Measurements from ENCODE around the gene PSKH1. TPM values are rescaled to one million over a fixed set of nuclear protein-coding genes. Genes with fewer than 3 reads are reported as not detected.

Gene PSKH1
- total and polyA plus RNA-seq, 9 of the 15 experiments (the other 6 are each of a cell fraction or from before 2014, with no cell fraction given) = 0.96 to 20.9 (median 9.4) TPM

DNA sequence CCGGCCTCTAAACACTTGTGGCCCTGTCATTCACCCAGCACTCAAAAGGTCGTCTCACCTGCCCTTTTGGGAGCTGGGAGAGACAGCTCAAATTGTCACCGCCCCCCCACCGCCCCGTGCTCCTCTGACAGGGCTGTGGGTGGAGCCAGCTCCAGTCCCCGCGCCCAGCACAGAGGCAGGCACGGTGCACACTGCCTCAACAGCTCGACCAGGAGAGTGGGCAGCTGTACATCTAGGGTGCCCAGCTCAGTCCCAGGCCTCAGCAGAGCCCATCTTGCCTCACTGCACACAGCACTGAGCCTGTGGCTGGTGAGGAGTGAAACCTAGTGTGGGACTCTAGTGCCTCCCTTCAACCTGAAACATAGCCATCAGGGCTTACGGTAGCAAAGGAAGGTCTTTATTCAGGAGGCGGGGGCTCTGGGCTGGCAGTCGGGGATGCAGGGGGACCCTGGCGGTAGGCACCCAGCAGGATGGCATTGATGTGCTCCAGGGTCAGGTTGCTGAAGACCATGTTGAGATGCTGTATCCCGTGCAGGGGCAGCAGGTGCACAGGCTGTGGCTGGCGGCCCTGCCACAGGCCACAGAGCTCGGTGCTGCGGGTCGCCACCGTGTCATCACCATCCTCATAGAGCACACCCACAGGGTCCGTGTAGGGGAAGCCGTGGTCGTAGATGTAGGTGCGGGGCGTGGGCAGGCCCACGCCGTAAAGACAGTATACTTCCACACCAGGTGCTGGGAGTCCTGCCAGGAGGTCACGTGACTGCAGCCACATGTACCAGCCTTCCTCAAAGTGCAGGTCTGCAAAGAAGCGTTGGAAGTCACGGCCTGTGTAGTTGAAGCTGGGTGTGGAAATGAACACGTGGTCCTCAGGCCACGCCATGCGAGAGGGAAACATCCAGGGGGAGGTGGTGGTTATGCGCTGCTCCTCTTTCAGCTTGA lies 46.7 kb downstream of the PSKH1 start (continued):
- TF ChIP-seq, protein P1, sequence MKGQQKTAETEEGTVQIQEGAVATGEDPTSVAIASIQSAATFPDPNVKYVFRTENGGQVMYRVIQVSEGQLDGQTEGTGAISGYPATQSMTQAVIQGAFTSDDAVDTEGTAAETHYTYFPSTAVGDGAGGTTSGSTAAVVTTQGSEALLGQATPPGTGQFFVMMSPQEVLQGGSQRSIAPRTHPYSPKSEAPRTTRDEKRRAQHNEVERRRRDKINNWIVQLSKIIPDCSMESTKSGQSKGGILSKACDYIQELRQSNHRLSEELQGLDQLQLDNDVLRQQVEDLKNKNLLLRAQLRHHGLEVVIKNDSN (CRISPR knock-in tag; IDR thresholded peaks at IDR 0.05) = 0 out of 2 replicates have a peak, but pooled peaks have one; percentile 45
- TF ChIP-seq, protein P2, sequence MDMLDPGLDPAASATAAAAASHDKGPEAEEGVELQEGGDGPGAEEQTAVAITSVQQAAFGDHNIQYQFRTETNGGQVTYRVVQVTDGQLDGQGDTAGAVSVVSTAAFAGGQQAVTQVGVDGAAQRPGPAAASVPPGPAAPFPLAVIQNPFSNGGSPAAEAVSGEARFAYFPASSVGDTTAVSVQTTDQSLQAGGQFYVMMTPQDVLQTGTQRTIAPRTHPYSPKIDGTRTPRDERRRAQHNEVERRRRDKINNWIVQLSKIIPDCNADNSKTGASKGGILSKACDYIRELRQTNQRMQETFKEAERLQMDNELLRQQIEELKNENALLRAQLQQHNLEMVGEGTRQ (CRISPR knock-in tag; IDR thresholded peaks at IDR 0.05) = peak; percentile 35
- no peak for TF ChIP-seq ZC3H8 (IDR thresholded peaks at IDR 0.05)

DNA sequence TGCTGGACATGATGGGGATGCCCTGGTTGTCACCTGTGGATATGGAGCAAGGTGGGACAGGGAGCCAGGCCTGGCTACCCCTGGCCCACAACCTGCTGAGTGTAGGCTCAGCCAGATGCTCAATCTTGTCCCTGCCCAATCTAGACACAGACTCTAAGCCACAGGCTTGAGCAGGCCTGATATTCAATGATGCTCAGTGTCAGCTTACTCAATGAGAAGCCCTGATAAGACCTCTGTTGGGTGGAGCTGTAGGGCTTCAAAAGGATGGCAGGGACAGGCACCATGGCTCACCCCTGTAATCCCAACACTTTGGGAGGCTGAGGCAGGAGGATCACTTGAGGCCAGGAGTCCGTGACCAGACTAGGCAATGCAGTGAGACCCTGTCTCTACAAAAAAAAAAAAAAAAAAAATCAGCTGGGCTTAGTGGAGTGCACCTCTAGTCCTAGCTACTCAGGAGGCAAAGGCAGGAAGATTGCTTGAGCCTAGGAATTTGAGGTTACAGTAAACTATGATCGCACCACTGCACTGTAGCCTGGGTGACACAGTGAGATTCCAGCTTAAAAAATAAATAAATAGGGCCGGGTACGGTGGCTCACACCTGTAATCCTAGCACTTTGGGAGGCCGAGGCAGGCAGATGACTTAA lies 47.5 kb downstream of the PSKH1 start:
- peak; percentile 52; the same call in 1 of the 2 replicates for TF ChIP-seq POLR2AphosphoS2 (IDR thresholded peaks at IDR 0.05; ENCODE audit: low read length)
- 0 out of 2 replicates have a peak, but pooled peaks have one; percentile 19 for TF ChIP-seq CTBP1 (IDR thresholded peaks at IDR 0.05; ENCODE audit: borderline replicate concordance)
- TF ChIP-seq, protein P3, sequence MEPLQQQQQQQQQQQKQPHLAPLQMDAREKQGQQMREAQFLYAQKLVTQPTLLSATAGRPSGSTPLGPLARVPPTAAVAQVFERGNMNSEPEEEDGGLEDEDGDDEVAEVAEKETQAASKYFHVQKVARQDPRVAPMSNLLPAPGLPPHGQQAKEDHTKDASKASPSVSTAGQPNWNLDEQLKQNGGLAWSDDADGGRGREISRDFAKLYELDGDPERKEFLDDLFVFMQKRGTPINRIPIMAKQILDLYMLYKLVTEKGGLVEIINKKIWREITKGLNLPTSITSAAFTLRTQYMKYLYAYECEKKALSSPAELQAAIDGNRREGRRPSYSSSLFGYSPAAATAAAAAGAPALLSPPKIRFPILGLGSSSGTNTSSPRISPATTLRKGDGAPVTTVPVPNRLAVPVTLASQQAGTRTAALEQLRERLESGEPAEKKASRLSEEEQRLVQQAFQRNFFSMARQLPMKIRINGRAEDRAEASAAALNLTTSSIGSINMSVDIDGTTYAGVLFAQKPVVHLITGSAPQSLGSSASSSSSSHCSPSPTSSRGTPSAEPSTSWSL (CRISPR knock-in tag; IDR thresholded peaks at IDR 0.05; ENCODE audit: borderline replicate concordance) = no peak
- no peak for TF ChIP-seq POLR2G (IDR thresholded peaks at IDR 0.05; ENCODE audit: low read depth, low read length)
- TF ChIP-seq ZNF316 (IDR thresholded peaks at IDR 0.05) = no peak
- H3K27ac ChIP-seq (ENCODE audit: extremely low read depth, low read depth, low read length) = no peak overlapping the region
- FAIRE-seq (peak; percentile 11), DNase-seq (ENCODE audit: extremely low read depth in 1 of 4, low spot score in 3 of 4) (no peak), ATAC-seq (no peak)
- peaks cover 16 to 72% of the 10 kb centered on the region in 2 experiments for H3K4me1 ChIP-seq (replicated peaks in 1 of 2; ENCODE audit: control insufficient read depth in 2 of 2, insufficient read depth in 2 of 2, low read length in 2 of 2)
- peaks cover 20% of the 10 kb centered on the region for H3K79me2 ChIP-seq (ENCODE audit: control insufficient read depth, insufficient read depth, low read length)
- in situ Hi-C loops (cut with MboI) (no loop called here), intact Hi-C loops (cut with micrococcal nuclease) (no loop called here)
- peaks cover 13% of the 10 kb centered on the region; the same call in 1 of the 2 replicates for H4K20me1 ChIP-seq (replicated peaks; ENCODE audit: control insufficient read depth, insufficient read depth, low read length)
- no peaks in the 10 kb centered on the region; the same call in 1 of the 2 replicates for H3K9me3 ChIP-seq (replicated peaks; ENCODE audit: control insufficient read depth, insufficient read depth, low read depth, low read length)
- H3K4me2 ChIP-seq (ENCODE audit: insufficient read depth, low read length) = no peak overlapping the region
- peak overlapping the region in 1 of 2 experiments; percentile 68; a peak in 1 of 4 replicates for H3K9ac ChIP-seq (ENCODE audit: insufficient read depth in 1 of 2, low read depth in 2 of 2, low read length in 2 of 2)
- CTCF ChIA-PET (ENCODE audit: low intra/inter-chr PET ratio) = no interaction called here
- peaks cover 52% of the 10 kb centered on the region; the same call in 2 of the 3 replicates for H3K36me3 ChIP-seq (ENCODE audit: control insufficient read depth, insufficient read depth, low read length)
- 89% methylated on average over 5 of the region's 5 CpGs for WGBS (ENCODE audit: insufficient coverage, low coverage, missing lambda C conversion rate)
- no peak overlapping the region for H2AFZ ChIP-seq (ENCODE audit: low read depth, low read length)
- no peaks in the 10 kb centered on the region for H3K9me1 ChIP-seq (ENCODE audit: control insufficient read depth, insufficient read depth, low read length)
- no peak overlapping the region for H3K4me3 ChIP-seq
- no peaks in the 10 kb centered on the region for H3K27me3 ChIP-seq (ENCODE audit: control insufficient read depth in 2 of 2, insufficient read depth in 2 of 2, low read length in 2 of 2)
- POLR2A ChIA-PET = interaction anchor here (0.6 to 1.2 kb wide), 3 partner anchors 19 to 117 kb away, joined by 3 to 5 read pairs (median 4); no protein-coding TSS in a partner anchor
- no TSS peak for BruUV-seq (replicated peaks)
